Smooth muscle cell of trachea (primary cell): ENCODE results near the gene ZFP92. TPM values are rescaled to one million over a fixed set of nuclear protein-coding genes. Genes with fewer than 3 reads are reported as not detected.

ENCODE experiments used
- total RNA-seq: library from RNA; depleted of rRNA; stranded (reverse); fragments of >200 nt; gene quantifications from 2 replicates; pipeline ENCODE4 v1.2.1, GENCODE V29; 2014

Gene ZFP92
- total RNA-seq: under 0.01 and 0.33 TPM in 2 replicates

GRCh38 chrX:153411255-153411987, at the start of gene ZFP92:
Gene ZFP92, plus strand, starts transcription at chrX:153411472. Its CDS starts 6,851 bp downstream, at chrX:153418323.

GRCh38 chrX:153401133-153401764, 10.0 kb upstream of the ZFP92 start, which contains the start of gene PNMA6E:
Gene PNMA6E, minus strand, starts transcription at chrX:153401350. Its CDS starts 2,501 bp downstream, at chrX:153398849.

DNA sequence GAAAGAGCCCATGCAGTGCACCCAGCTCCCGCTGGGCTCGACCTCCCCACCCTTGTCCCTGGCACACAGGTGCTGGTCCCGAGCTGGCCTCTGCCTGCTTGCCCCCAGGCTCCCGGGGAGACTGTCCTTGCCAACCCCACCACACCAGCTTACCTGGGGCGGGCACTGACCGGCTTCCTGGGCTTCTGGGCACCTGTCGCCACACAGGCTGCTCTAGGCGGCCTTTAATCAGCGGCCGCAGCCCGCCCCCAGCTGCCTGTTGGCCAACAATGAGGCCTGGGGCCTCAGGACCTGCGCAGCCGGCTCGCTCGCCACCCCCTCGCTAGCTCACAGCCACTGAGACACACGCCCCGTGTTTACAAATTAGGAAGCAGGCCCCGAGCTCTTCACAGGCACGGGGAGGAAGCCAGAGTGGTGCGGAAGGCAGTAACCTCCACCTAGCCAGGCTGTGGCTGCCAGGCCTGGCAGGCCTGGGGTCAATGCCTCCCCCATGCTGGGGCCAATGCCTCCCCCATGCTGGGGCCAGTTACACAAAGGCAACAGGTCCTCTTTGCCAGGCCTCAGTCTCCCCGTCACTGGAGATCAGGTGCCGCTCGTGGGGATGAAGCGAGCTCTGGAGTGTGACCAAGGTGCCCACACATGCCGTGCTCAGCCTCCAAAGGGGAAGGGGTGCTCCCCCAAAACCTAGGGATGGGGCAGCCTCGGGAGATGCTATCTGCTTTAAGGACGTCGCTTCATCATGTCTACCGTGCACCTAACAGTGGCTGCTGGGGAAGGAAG, 34.8 kb downstream of the ZFP92 start, which contains the start of gene TREX2:
Gene TREX2 (minus strand): TSS at position 201 of the 780 bp plus-strand sequence. CDS start 626 bp downstream, outside the sequence.

Other genes starting within 250 kb of the ZFP92 start
- gene MAGEA1, start 232.2 kb upstream of the ZFP92 start, total RNA-seq: not detected in 2 replicates
- not detected in 2 replicates for gene PNMA6F, start 89.7 kb upstream of the ZFP92 start, total RNA-seq
- 8.1 and 9.6 TPM in 2 replicates for gene ZNF275, start 77.3 kb upstream of the ZFP92 start, total RNA-seq
- gene PNMA6E, start 10.1 kb upstream of the ZFP92 start, total RNA-seq: not detected in 2 replicates
- gene TREX2, start 34.6 kb downstream of the ZFP92 start, total RNA-seq: 1.7 and 3.8 TPM in 2 replicates
- 13.7 and 17.0 TPM in 2 replicates for gene HAUS7, start 59.1 kb downstream of the ZFP92 start, total RNA-seq
- 10.5 and 57.7 TPM in 2 replicates for gene BGN, start 83.5 kb downstream of the ZFP92 start, total RNA-seq
- under 0.01 TPM in 1 of 2 replicates, not detected in the other for gene ATP2B3, start 106.2 kb downstream of the ZFP92 start, total RNA-seq
- 25.1 and 27.8 TPM in 2 replicates for gene CCNQ, start 187.7 kb downstream of the ZFP92 start, total RNA-seq
- under 0.01 TPM in 1 of 2 replicates, not detected in the other for gene DUSP9, start 235.7 kb downstream of the ZFP92 start, total RNA-seq